NCI-H524 treated with DMSO at 0.1 percent for 48 hours (cell line): ENCODE results near the gene XXYLT1.

Source experiments
- DNase-seq: peaks from one replicate; lab custom pipeline; 2025; lab: John Stamatoyannopoulos, UW

XXYLT1 gene

DNA sequence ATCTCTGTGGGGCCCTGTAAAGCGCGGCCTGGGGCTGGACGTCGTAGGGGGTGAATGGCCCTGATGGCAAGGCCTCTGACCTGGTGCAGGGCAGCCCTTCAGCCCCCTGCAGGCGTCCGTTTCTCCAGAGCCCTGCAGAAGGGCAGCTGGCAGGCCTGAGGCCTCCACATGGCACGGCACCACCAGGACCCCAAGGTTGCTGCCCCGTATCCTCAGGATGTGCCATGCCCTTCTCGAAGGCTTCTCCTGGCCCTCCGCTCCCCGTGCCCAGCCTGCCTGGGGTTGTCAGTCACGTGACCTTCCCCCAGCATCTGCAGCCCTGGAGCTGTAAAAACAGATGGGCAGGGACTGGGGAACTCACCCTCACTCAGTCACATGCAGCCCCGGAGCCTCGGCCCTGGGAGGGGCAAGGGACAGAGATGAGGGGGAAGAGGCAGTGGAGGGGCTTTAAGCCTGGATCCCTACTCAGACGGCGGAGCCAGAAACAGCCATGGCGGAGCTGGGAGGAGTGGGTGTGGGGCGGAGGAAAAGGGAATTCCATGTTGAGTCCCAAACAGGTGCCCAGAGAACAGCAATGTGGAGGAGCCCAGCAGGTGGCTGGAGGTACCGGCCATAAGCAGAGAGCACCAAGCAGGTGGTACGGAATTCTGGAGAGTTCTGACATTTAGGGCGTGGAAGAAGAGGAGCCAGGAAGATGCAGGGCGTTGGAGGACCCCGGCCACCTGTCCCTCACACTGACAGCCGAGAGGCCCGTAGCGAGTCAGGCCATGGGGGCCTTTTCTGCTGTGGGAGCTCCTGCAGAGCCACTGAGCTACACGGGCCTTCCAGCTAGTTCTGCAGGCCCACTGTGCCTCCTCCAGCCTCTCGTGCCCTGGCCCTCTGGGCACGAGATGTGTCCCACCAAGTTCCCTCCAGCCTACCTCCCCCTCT lies 193.1 kb downstream of the XXYLT1 start:
- DNase-seq = peak; percentile 79

GRCh38 chr3:195076981-195077610 lies 193.9 kb downstream of the XXYLT1 start:
- no peak for DNase-seq

DNA sequence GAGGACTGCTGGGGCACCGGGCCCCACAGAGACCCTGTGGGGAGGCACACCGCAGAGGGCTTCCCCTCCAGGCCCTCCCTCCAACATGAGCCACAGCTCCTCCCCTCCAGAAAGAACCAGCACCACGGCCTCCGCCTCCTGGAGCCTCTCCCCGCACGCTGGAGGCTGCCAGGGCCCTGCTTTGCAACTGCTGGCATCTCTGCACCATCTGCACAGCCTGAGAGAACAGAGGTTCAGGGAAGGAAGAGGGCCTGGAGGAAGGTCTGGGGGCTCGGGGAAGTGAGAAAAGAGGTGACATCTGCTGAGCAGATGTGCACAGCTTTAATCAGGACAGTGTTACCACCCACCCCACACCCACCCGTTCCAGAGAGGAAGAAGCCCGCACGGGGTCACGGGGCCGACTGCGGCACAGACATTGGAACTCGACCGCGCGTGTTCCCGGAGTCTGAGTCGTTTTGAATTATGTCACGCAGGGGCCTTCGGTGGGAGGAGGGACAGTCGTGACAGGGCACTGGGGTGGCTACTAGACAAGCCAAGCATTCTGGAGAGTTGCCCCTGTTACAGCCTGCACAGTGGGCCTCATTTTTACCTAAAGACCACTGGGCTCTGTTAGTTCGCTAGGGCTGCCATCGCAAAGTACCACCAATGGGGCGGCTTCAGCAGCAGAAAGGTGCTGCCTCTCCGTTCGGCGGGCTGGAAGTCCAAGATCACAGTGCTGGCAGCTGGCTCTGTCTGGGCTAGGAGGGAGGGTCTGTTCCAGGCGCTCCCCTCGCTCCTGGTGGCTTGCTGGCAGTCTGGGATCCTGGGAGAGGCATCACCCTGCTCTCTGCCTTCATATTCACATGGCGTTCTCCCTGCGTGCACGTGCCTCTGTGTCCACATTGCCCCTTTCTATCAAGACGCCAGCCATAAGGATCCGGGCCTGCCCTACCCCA lies 194.8 kb downstream of the XXYLT1 start:
- DNase-seq = no peak

DNA sequence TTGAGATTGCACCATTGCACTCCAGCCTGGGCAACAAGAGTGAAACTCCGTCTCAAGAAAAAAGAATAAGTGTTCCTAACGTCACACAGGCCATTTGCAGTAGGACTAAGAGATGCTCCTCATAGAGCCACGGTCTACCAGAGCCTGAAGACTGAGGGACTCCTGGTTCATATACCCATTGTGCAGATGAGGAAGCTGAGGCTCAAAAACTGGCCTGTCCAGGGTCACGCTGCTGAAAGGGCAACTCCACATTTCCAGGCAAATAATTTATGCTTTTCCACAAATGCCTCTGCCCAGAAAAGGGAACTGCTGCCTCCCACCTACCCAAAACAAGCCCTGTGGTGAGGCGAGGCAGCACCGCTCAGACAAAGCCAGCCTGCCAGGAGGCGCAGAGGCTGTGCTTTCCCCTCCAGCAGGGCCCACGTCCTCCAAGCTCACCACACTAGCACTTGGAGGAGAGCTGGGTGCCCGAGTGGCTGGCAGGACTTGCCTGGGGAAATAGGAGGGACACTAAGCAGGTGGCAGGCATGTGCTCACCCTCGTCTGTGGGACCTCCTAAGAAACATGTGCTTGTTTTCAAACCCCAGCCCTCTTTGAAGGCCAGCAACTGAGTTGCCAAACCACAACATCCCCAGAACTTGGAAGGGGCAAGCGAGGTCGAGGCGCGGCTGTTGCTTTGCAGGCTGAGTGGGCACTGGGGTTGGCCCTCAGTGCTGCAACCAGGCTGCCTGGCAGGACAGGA lies 195.6 kb downstream of the XXYLT1 start:
- DNase-seq = no peak

GRCh38 chr3:195073866-195074860 lies 196.8 kb downstream of the XXYLT1 start:
- DNase-seq = no peak

- no peak for DNase-seq
These were observed 197.9 kb downstream of the XXYLT1 start for GRCh38 chr3:195072916-195073564.

GRCh38 chr3:195071916-195072820 lies 198.8 kb downstream of the XXYLT1 start:
- no peak for DNase-seq

- DNase-seq = no peak
These were observed 199.8 kb downstream of the XXYLT1 start for GRCh38 chr3:195071011-195071728.

DNA sequence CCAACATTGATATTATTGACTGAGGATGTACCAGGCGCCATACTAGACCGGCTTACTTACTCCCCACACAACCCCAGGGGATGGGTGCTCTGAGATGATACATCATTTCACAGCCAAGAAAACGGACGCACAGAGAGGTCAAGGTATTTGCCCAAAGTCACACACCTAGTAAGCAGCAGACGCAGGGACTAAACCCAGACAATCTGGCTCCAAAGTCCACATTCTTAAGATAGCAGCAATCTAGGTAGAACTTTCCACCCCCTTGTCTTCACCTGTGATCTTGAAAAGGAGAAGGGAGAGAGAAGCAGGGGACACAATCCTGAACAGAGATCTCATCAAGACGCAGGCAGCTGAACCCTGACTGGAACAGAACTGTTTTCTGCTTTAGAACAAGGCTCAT lies 200.6 kb downstream of the XXYLT1 start:
- DNase-seq = no peak

DNA sequence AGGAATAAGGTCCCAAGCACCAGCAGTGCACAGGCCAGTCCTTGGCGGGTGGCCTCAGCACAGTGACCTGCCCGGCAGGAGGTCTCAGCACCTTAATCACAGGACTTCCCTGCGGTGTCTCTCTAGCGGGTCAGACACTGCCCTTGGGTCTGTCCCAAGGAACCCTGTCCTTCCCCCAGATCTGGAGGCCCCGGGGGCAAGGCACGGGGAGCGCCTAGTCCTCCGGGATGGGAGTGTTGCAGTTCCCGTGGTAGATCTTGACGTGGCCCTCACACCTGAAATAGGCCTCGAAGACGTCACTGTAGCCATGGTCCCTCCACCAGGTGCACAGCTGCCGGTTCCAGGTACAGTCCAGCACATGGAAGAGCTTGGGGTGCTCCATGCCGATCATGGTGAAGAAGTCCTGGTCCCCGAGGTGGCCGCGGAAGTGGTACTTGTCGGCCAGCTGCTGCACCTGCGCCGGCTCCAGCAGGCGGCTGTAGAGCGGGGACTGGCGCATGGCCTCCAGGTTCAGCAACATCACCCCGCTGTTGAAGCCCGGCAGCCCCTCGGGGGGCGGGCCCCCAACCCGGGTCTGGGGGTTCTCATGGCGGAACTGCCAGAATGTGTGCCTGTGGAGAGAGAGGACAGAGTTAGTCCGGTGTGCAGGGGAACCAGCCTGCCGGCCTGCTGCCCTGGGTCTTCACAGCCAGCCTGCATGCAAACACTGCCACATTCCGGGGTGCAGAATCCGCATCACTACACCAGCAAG lies 201.3 kb downstream of the XXYLT1 start:
- DNase-seq = no peak

- DNase-seq = no peak
These were observed 202.6 kb downstream of the XXYLT1 start for GRCh38 chr3:195068084-195069080.

- DNase-seq = no peak
These were observed 204.5 kb downstream of the XXYLT1 start for GRCh38 chr3:195066441-195066841.

GRCh38 chr3:195065864-195066185 lies 205.1 kb downstream of the XXYLT1 start:
- DNase-seq = no peak

- no peak for DNase-seq
These were observed 205.7 kb downstream of the XXYLT1 start for GRCh38 chr3:195065142-195065863.

DNA sequence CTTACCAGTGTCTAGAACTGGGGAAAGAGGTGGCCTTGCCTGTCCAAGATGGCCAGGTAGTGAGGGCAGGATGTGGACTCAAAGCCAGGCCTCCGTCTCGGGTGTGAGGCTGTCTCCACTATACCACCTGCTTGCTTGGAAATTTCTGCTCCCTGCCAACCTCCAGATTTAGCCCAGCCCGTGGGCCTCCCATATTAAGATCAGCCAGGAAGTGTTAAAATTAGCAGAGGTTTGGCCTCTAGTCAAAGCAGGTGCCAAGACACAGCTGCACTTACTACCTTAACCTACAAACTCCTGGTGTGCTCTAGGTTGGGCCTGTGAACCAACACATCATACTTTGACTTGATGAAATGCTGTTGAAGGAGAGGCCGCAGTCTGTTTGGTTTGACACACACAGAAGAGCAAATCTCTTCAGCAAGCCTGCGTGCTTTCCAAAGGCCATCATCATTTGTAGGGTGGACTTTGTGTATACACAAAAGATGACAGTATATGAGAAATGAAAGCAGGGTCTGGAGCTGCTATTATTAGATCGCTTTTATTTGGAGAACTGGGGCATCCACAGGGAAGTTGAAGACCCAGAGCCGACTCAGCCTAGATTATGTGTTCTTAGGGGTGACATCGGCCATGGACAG lies 206.5 kb downstream of the XXYLT1 start:
- no peak for DNase-seq
